GM18511 (cell line): ENCODE results near the gene TLR1.
"Not testable (repeated sequence)": the region's sequence is repeated elsewhere in the genome, so short reads cannot be mapped to it uniquely, and the experiment has no call there.

Experiments
- ATAC-seq: cut with Tn5 transposase; IDR thresholded peaks from one replicate; pipeline ENCODE4 v1.9.1; 2021; ENCODE audit warnings: mild to moderate bottlenecking, moderate library complexity; ENCODE audit not compliant: unreplicated experiment

Gene TLR1

GRCh38 chr4:38777925-38778324, 26.7 kb downstream of the TLR1 start:
- not testable (repeated sequence) for ATAC-seq

GRCh38 chr4:38775326-38775725, 29.3 kb downstream of the TLR1 start:
- ATAC-seq: no peak

DNA sequence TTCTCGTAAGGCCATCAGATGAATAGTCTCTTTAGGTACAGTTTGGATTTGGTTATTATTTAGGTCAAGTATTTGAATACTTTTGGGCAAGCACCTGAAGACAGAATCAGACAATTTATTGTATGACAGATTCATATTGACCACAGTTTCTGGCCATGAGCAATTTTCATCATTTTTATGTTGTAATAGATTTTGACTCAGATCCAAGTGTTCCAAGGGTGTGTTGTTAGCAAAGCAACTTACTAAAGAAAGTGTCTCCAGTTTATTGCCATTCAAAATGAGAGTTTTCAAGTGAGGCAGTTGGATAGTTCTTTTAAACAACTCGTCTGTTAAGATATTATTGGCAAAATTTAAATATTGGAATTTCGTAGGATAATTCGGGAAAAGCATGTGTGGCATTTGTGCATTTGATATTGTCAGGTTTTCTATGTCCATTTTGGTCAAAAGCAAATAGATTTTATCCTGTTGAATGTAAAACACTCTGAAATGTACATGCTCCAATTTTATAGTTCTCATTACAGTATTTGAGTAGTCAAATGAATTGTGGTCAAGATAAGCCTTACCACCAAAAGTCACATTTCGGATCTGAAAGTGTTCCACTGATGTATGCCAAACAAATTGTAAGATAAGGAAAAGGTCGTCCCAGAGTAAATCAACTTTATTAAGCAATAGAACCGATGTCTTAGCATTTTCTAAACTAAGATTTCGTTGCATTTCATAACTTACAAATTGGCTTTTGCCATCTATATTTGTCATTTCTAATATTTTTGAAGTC, 30.2 kb downstream of the TLR1 start:
- no peak for ATAC-seq

DNA sequence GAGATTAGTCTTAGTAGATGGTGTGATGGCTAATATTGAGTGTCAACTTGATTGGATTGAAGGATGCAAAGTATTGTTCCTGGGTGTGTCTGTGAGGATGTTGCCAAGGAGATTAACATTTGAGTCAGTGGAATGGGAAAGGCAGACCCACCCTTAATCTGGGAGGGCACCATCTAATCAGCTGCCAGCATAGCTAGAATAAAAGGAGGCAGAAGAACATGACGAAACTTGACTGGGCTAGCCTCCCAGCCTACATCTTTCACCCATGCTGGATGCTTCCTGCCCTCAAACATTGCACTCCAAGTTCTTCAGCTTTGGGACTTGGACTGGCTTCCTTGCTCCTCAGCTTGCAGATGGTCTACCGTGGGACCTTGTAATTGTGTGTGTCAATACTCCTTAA, 34.3 kb downstream of the TLR1 start:
- ATAC-seq: not testable (repeated sequence)

GRCh38 chr4:38769857-38770256, 34.7 kb downstream of the TLR1 start:
- no peak for ATAC-seq

GRCh38 chr4:38769441-38769840, 35.1 kb downstream of the TLR1 start:
- no peak for ATAC-seq

GRCh38 chr4:38768968-38769394, 35.6 kb downstream of the TLR1 start:
- no peak for ATAC-seq

GRCh38 chr4:38766940-38767339, 37.7 kb downstream of the TLR1 start:
- ATAC-seq: not testable (repeated sequence)

DNA sequence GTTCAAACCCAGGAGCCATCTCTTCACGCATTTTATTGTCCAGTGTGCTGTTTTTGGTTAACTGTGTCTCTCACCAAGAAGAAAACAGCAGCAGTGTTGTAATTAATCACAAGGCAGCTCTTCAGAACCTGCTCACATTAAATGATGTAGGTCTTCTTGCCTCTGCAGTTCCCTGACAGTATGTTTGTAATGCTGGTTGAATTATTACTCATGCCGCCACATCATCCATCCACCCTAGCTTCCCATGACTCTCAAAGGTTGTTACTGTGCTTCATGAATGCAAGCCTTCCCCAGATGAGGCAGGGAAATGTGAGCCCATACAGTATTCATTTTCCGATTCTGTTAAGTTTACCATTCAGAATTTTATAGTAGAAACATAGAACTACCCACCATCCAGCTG, 39.2 kb downstream of the TLR1 start:
- no peak for ATAC-seq

GRCh38 chr4:38764277-38764676, 40.3 kb downstream of the TLR1 start:
- no peak for ATAC-seq

DNA sequence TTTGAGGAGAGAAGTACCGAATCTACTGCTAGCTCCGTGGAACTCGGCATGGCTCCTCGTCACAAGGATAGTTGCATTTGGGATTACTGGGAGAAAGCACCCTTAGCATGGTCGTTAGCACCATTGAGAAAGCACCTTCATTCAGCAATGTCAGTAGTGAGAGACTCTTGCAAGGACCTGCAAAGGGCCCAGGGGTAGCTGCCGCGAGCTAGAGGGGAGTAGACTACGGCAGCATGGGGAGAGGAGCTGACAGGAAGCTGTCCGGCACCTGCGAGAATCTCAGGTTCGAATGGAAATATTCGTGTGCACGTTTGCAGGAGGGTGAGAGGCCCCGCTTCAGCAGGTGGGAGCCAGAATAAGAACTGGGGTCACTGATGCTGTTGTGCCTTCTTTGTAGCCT, 42.0 kb downstream of the TLR1 start:
- peak; percentile 38 for ATAC-seq

GRCh38 chr4:38759790-38760122, 44.8 kb downstream of the TLR1 start:
- no peak for ATAC-seq

GRCh38 chr4:38759113-38759789, 45.3 kb downstream of the TLR1 start:
- no peak for ATAC-seq

DNA sequence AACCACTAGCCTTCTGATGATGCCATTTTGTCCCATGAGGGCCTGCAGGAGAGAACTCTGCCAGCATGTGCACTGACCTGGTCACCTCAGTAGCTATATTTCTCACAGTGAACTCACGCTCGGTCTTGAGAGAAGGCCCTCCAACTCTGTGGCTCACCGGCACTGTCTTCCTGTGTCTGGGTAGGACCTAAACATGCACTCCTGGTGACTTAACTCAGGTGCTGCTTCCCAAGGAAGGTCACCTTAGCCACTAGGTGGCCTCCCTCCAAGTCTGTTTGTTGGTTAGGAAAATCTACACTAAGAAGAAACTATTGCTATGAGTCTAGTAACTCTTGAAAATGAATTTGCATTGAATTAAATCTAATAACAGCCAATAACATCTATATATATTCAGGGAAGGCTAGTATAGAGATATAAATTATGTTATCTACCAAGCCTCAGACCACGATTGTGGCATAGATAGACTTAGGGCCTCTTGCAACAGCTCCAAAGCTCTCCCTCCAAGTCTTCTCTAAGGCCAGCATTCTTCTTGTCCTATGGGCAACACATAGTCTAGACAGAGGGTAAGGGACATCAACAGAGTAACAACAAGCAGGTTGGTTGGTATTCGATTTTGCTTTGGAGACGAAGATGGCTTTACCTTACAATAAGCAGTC, 46.5 kb downstream of the TLR1 start:
- no peak for ATAC-seq

DNA sequence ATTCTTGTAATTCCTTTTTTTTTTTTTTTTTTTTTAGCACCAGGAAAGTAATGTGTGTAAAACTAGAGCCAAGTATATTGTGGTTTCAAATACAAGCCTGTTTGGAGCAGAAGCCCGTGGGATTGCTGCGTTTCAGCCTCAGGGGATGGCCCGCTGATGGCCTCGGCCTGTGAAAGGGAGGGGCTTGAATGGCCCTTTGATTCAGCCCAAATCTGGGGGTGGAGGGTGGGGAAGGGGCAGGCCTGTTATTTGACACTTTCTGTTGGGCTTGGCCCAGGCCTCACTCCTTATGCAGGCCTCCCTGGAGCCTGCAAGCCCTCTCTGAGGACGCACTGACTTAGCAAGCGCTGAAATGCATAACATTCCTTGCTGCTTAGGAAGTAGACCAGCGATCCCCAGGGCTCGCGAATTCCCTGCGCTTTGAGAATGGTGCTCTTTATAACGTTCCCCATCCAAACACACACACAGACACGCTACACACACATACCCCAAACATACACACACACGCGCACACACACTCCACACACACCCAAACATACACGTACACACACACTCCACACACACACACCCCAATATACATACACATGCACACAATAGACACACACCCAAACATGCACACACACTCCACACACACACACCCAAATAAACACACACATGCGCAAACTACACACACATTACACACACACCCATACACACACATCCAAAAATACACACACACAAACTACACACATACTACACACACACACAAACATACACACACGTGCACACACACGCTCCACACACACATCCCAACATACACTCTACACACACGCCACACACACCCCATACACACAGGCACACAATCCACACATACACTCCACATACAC, 51.4 kb downstream of the TLR1 start:
- no peak for ATAC-seq

DNA sequence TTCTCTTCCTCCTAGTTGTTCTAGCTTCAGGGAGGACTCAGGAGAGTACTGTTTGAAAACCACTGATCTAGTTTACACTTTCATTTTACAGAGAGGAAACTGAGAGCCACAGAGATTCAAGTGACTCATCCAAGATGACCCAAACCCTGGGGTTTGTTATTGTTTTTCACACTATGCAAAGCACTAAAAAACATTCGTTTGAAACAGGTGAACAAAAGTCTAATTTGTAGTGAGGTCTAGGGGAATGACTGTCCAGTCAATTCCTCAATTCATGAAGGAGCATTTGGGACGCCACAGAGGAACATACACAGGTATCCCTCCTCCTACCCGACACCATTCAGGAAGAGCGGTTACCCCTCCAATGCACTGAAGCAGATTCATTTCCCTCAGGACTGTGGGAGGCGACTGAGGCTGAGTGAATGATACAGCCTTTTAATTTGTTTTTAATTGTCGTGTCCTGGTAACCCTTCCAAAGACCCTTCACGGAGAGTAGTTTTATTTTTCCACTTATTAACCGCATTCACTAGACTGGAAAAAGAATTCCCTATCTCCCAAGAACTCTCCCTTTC, 52.1 kb downstream of the TLR1 start:
- peak; percentile 99 for ATAC-seq

- no peak for ATAC-seq
These were observed 53.1 kb downstream of the TLR1 start for GRCh38 chr4:38751341-38752010.

- ATAC-seq: no peak
These were observed 55.3 kb downstream of the TLR1 start for GRCh38 chr4:38749336-38749735.

DNA sequence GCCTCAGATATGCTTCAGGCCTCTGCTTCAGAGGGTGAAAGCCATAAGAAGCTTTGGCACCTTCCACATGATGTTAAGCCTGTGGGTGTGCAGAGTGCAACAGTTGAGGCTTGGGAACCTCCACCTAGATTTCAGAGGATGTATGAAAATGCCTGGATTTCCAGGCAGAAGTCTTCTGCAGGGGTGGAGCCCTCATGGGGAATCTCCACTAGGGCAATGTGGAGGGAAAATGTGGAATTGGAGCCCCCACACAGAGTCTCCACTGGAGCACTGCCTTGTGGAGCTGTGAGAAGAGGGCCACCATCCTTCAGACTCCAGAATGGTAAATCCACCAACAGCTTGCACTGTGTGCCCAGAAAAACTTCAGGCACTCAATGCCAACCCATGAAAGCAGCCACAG, 57.0 kb downstream of the TLR1 start:
- no peak for ATAC-seq
